Upper lobe of right lung (tissue), 1 donor: Measurements from ENCODE around the gene NAP1L4. TPM values are rescaled to one million over a fixed set of nuclear protein-coding genes. Genes with fewer than 3 reads are reported as not detected.

Experiments
- ATAC-seq: fragments of 200-7000 bp; cut with Tn5 transposase; one replicate; pipeline ENCODE4 v1.9.1; 2020; ENCODE audit warnings: mild to moderate bottlenecking, moderate library complexity
- DNase-seq: peaks from one replicate; pipeline ENCODE4 v3.0.0-alpha.2; 2020
- H3K27ac ChIP-seq: fragments of 200-600 bp; one replicate; pipeline ENCODE4 v1.8.0; 2022
- H3K27me3 ChIP-seq: fragments of 200-600 bp; one replicate; pipeline ENCODE4 v1.8.0; 2022; ENCODE audit warnings: mild to moderate bottlenecking
- H3K36me3 ChIP-seq: fragments of 200-600 bp; one replicate; pipeline ENCODE4 v1.8.0; 2022
- H3K4me1 ChIP-seq: fragments of 200-600 bp; one replicate; pipeline ENCODE4 v1.8.0; 2022
- H3K4me3 ChIP-seq: fragments of 200-600 bp; one replicate; pipeline ENCODE4 v1.8.0; 2022; ENCODE audit warnings: mild to moderate bottlenecking
- H3K9me3 ChIP-seq: fragments of 200-600 bp; one replicate; pipeline ENCODE4 v1.8.0; 2022
- intact Hi-C: fragments of 100-400 bp; cut with DNase I; formaldehyde crosslinking; loops from one replicate; pipeline ENCODE4 v1.11.0; 2022
- total RNA-seq: library from RNA; stranded (reverse); fragmentation: NEBNext Ultra II Directional; extraction: Animal tissue kit (Norgen Biotek cat#: 25700); gene quantifications from one replicate; pipeline ENCODE4 v1.2.1, GENCODE V29; 2021
- TF ChIP-seq, protein P1 (sequence below): fragments of 200-600 bp; IDR thresholded peaks from one replicate; pipeline ENCODE4 v1.8.0; 2022; ENCODE audit warnings: antibody characterized with exemption
- donor health status: DM: no; HTN: yes; CAD: no; lungs with severe emphysema.

NAP1L4 gene
- total RNA-seq, 1 donor from 2014 or later = 92.7 TPM

DNA sequence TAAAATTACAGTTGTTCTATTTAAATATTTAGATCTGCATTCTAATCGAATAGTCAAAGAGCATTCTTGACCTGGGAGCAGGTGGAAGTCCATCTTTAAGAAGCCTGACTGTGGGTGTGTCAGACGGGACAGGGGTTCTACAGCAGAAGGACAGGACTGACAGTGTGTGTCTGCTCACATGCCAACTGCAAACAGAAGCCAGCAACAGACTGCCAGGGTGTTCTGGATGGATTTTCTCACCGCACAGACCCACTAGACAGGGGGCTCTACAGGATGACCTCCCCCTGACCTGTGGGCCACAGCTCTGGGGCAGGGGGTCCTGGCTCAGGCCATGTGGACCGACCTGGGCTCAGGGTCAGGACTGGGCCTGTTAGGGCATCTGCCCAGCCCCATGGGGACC lies 22.8 kb upstream of the NAP1L4 start:
- Histone ChIP-seq H3K9me3 (no peaks in the 10 kb centered on the region), H3K4me3 (no peak overlapping the region), H3K27me3 (no peaks in the 10 kb centered on the region), H3K36me3 (peaks cover 100% of the 10 kb centered on the region), H3K27ac (no peak overlapping the region), H3K4me1 (no peaks in the 10 kb centered on the region)
- ATAC-seq = no peak
- intact Hi-C loops = no loop called here
- TF ChIP-seq, protein P1, sequence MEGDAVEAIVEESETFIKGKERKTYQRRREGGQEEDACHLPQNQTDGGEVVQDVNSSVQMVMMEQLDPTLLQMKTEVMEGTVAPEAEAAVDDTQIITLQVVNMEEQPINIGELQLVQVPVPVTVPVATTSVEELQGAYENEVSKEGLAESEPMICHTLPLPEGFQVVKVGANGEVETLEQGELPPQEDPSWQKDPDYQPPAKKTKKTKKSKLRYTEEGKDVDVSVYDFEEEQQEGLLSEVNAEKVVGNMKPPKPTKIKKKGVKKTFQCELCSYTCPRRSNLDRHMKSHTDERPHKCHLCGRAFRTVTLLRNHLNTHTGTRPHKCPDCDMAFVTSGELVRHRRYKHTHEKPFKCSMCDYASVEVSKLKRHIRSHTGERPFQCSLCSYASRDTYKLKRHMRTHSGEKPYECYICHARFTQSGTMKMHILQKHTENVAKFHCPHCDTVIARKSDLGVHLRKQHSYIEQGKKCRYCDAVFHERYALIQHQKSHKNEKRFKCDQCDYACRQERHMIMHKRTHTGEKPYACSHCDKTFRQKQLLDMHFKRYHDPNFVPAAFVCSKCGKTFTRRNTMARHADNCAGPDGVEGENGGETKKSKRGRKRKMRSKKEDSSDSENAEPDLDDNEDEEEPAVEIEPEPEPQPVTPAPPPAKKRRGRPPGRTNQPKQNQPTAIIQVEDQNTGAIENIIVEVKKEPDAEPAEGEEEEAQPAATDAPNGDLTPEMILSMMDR = no peak
- no peak for DNase-seq

- TF ChIP-seq, protein P1 = no peak
- Histone ChIP-seq H3K4me1 (no peaks in the 10 kb centered on the region), H3K27ac (no peak overlapping the region), H3K36me3 (peaks cover 99% of the 10 kb centered on the region), H3K27me3 (no peaks in the 10 kb centered on the region), H3K9me3 (no peaks in the 10 kb centered on the region), H3K4me3 (no peak overlapping the region)
- intact Hi-C loops = no loop called here
- DNase-seq (no peak), ATAC-seq (no peak)
Measured at GRCh38 chr11:3014057-3014938, 22.2 kb upstream of the NAP1L4 start.

DNA sequence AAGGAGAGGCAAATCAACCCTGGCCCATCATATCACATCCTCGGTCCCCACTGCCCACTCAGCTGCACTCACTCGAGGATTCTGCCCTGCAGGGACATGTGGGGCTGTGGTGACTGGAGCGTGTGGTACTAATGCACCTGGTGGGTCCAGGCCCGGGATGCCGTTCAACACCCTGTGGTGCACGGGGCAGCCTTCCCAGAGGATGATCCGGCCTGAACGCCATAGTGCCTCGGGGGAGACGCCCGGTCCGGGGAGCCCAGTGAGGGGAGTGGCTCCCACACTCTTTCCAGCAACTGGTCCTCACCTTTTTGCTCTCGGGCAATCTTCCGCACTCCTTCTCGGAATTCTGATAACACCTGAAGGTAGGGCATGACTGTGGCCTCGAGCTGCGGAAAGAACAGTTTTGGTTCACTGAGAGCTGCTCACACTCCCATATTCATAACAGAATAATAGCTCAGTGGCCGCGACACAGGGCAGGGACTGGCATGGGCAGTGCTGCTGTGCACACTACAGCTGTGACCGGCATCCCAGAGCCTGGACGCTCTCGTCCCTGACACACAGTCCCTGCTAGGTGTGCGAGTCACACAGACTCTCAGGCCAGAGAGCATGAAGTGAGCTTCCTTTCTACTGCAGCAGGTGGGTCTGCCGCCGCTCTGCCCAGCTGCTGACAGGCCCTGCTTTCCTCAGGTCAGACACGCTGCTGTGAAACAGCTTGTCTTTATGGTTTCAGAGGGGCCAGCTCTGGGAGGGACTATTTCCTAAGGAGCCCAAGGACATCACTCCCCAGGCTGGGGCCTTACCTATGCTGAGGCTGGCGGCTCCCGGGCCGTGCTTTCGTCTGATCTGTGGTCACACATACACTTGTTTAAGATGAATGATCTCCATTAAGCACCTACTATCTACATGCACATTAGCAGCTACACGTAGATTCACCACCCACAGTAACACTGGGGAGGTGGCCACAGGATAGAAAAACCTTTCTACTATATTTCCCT lies 20.1 kb upstream of the NAP1L4 start:
- no peak for DNase-seq
- intact Hi-C loops = no loop called here

GRCh38 chr11:3010521-3011275 lies 18.6 kb upstream of the NAP1L4 start:
- Histone ChIP-seq H3K4me3 (no peak overlapping the region), H3K27ac (no peak overlapping the region), H3K9me3 (no peaks in the 10 kb centered on the region), H3K36me3 (peaks cover 81% of the 10 kb centered on the region), H3K27me3 (no peaks in the 10 kb centered on the region), H3K4me1 (no peaks in the 10 kb centered on the region)
- intact Hi-C loops = no loop called here
- DNase-seq (no peak), ATAC-seq (no peak)
- TF ChIP-seq, protein P1 = no peak

More for the DNA sequence above, 20.1 kb upstream of the NAP1L4 start:
- no peak overlapping the region for H3K27ac ChIP-seq
- no peaks in the 10 kb centered on the region for H3K27me3 ChIP-seq
- H3K9me3 ChIP-seq = no peaks in the 10 kb centered on the region
- H3K4me3 ChIP-seq = no peak overlapping the region
- TF ChIP-seq, protein P1 = no peak
- no peak for ATAC-seq
- H3K36me3 ChIP-seq = peaks cover 86% of the 10 kb centered on the region
- no peaks in the 10 kb centered on the region for H3K4me1 ChIP-seq

DNA sequence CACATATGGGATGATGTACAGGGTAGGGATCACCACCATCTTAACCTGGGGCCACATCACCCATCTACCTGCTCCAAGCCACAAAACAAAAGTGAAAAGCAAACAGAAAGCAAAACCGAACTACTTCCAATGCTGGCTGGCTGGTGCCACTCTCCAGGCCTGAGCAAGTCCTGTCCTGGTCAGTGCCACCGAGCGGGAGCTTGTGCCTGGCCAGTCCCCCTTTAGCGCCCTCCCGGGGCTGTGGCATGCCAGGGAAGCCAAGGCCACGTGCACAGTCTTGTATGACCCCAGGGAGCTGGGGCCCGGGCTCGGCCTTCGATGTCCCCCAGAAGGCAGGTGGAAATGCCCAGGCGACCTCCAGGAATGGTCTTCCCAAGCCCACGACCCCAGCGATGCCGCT lies 17.9 kb upstream of the NAP1L4 start:
- TF ChIP-seq, protein P1 = no peak
- no peak for DNase-seq
- H3K4me1 ChIP-seq = no peaks in the 10 kb centered on the region

More for the DNA sequence above, 17.9 kb upstream of the NAP1L4 start:
- H3K9me3 ChIP-seq = no peaks in the 10 kb centered on the region
- H3K27ac ChIP-seq = no peak overlapping the region
- intact Hi-C loops = no loop called here
- H3K4me3 ChIP-seq = no peak overlapping the region
- no peaks in the 10 kb centered on the region for H3K27me3 ChIP-seq
- no peak for ATAC-seq
- peaks cover 75% of the 10 kb centered on the region for H3K36me3 ChIP-seq
